Measurements from ENCODE around the gene MAGI2.

- TF ChIP-seq POLR2A (IDR thresholded peaks at IDR 0.05; ENCODE audit: low read length) (no peak), GATA1 (IDR thresholded peaks at IDR 0.05; ENCODE audit: low read depth, low read length) (no peak)
These were observed 1451.4 kb downstream of the MAGI2 start for GRCh38 chr7:78002021-78002420.
